Muscle of arm (tissue), 12 donors: ENCODE results near the gene CRYAB. TPM values are rescaled to one million over a fixed set of nuclear protein-coding genes. Genes with fewer than 3 reads are reported as not detected.

Experiments used
- polyA plus RNA-seq, 12 donors: library from polyadenylated mRNA; unstranded; fragments of 120-200 nt; gene quantifications; one replicate each; pipeline ENCODE4 v1.2.1, GENCODE V29; 2013; ENCODE audit not compliant: insufficient read length in 12 of 12

The CRYAB gene
- polyA plus RNA-seq, 12 donors, result 267 to 838 (median 710) TPM; not detected in 1

Other genes starting within 250 kb of the CRYAB start
- 10 to 100 TPM in 10 of 12 donors, 1 to 10 TPM in 1, not detected in 1; 9.0 to 16.4 (median 13.7) TPM for gene PPP2R1B, start 145.4 kb downstream of the CRYAB start, polyA plus RNA-seq
- 10 to 100 TPM in 11 of 12 donors, not detected in 1; 18.9 to 38.9 (median 32.4) TPM for gene ALG9, start 40.2 kb downstream of the CRYAB start, polyA plus RNA-seq
- gene FDXACB1, start 32.6 kb downstream of the CRYAB start, polyA plus RNA-seq, result 1 to 10 TPM in 10 of 12 donors, not detected in 2; 1.5 to 3.1 (median 2.3) TPM
- gene CFAP68, start 32.2 kb downstream of the CRYAB start, polyA plus RNA-seq, result 10 to 100 TPM in 10 of 12 donors, not detected in 2; 14.7 to 37.2 (median 19.7) TPM
- gene HSPB2, start 964 bp upstream of the CRYAB start, polyA plus RNA-seq, result 10 to 100 TPM in 10 of 12 donors, 1 to 10 TPM in 1, not detected in 1; 8.3 to 92.5 (median 77.4) TPM
- gene C11orf52, start 7.1 kb upstream of the CRYAB start, polyA plus RNA-seq, result 1 to 10 TPM in 9 of 12 donors, under 1 TPM in 1, not detected in 2; 0.88 to 4.8 (median 3.0) TPM
- gene DIXDC1, start 25.6 kb upstream of the CRYAB start, polyA plus RNA-seq, result 10 to 100 TPM in 11 of 12 donors, not detected in 1; 16.5 to 27.2 (median 20.5) TPM
- gene DLAT, start 113.6 kb upstream of the CRYAB start, polyA plus RNA-seq, result 10 to 100 TPM in 11 of 12 donors, not detected in 1; 28.1 to 50.9 (median 41.8) TPM
- gene PIH1D2, start 162.2 kb upstream of the CRYAB start, polyA plus RNA-seq, result 1 to 10 TPM in 9 of 12 donors, under 1 TPM in 1, not detected in 2; 0.72 to 4.1 (median 1.2) TPM
- 10 to 100 TPM in 11 of 12 donors, not detected in 1; 18.4 to 56.7 (median 30.3) TPM for gene NKAPD1, start 162.5 kb upstream of the CRYAB start, polyA plus RNA-seq
- gene TIMM8B, start 175.0 kb upstream of the CRYAB start, polyA plus RNA-seq, result 10 to 100 TPM in 11 of 12 donors, not detected in 1; 21.0 to 63.8 (median 51.7) TPM
- 100 to 1,000 TPM in 7 of 12 donors, 10 to 100 TPM in 4, not detected in 1; 52.2 to 127 (median 109) TPM for gene SDHD, start 175.1 kb upstream of the CRYAB start, polyA plus RNA-seq